CD1c-positive myeloid dendritic cell (primary cell): ENCODE results near the gene PGAP1.

Experiments
- DNase-seq: peaks from one replicate; pipeline ENCODE4 v3.0.0-alpha.2; 2016; ENCODE audit errors: extremely low spot score

PGAP1 gene

DNA sequence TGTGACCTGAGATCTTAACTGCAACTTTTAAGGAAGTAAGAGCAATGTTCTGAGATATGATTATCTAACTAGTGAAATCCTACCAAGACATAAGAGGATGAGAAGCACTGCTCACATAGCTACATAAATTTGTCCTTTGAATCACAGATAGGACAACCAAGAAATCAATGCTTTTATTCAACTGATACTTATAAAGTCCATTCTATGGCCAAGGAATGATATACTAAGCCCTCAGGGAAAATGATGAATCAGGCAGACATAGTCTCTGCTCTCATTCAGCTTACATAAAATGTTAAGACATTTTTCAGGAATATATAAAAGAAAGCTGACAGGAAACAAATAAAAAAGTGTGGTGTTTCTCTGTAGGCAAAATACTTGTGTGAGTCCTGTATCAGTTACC is 39.1 kb downstream of the PGAP1 start:
- no peak for DNase-seq

DNA sequence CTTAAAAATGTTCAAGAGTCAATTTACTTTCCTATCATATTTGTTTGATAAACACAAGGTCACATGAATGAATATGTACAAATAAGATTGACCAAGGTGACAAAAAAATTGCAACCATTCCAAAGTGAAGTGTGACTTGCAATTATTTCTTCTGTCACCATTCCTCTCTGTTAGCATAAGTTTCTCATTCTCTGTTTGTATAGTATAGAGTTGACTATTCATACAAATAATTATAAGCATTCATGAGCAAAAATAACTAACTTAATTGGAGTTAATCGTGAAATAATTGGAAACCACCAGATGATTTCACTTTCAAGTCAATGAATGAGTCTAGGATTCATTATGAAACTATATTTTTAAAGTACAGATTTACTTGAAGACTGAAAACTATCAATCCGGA is 42.1 kb downstream of the PGAP1 start:
- no peak for DNase-seq

DNA sequence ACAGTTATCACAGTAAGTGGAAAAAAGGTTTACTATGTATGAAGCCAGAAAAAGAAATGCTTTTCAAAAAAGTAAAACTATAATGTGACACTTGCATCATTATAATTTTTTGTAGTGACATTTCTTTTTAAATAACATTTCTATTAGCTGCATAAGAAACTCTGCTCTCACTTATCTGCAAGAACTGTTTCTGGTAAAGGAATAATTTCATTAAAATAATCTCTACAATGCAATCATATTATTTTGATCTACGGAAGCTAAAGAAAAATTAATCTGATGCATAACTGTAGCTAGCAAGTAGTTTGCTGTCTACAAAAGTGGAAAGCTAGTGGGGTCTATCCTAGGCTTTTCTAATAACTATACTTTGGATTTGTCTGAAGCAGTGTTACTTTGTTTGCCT is 50.1 kb downstream of the PGAP1 start:
- DNase-seq, result no peak

DNA sequence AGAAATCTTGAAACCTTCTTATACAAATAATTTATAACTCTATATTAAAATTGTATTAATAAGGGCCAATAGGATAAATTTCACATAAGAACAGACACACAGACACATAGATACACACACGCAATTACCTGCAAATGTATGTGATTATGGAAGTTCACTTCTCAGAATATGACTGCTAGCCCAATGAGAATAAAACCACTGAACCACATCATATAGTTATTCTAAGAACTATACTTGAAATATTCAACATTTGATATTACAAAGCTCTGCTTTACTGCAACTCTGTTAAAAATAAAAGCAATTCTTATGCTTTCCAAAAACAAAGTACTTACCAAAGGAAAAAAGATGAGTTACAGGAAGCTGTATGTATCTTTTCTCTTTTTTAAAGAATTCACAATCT is 51.1 kb downstream of the PGAP1 start:
- DNase-seq, result no peak

DNA sequence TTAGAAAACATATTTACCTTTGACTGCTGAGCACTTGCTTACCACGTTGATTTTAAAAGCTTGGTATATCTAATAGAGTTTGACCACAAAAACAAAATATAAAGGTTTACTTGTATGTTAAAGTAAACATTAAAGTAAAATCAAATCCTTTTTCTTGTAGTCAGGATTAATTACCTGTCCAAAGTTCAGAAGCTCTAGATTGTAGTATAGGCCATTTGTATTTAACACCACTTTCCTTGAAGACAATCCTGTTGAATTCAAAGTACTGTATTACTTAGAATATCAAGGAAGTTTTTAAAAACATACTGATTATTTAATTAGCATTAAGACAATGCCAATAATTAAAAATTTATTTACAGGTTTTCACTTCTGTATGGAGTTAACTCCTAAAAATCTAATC is 53.0 kb downstream of the PGAP1 start:
- DNase-seq, result no peak

DNA sequence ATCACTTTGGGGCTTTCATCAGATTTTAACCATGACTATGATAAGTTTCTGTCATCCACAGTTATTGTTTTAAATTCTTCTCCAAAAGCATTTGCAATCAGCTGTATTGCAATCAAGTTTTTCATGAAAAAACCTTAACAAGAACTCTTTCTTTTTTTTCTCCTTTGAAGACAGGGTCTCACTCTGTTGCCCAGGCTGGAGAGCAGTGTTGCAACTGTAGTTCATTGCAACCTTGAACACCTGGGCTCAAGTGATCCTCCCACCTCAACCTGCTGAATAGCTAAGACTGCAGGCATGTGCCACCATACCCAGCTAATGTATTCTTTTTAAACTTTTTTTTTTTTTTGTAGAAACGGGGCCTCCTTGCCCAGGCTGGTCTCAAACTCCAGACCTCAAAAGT is 71.9 kb downstream of the PGAP1 start:
- no peak for DNase-seq

DNA sequence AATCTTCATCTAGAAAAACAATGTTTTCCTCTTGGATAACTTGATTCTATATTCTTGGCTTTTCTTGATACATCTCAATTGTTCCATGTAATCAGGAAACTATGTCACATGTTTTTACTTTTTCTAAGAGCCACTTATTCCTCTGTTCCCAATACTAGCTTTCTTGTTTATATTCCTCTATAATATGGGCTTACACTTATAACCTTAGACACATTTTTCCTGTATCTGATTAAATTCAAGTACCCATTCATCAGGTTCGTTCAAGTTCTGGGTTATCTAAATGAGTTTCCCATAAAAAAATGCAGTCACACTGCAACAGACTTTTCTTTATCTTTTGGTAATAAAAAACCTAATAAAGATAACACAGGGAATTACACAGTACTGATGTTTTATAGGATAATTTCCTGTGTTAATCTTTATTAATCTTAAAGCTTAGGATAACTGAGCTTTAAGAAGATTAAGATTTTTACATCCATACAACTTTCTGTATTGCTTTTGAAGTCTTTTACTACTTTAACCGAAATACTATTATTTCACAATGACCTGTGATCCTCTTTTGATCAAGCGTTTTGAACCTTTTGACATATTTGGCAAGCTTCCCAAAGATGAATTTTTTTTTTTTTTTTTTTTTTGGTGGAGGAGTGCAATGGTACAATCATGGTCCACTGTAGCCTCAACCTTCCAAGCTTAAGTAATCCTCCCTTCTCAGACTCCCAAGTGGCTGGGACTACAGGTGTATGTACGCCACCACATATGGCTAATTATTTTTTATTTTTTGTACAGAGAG is 73.0 kb downstream of the PGAP1 start:
- no peak for DNase-seq

DNA sequence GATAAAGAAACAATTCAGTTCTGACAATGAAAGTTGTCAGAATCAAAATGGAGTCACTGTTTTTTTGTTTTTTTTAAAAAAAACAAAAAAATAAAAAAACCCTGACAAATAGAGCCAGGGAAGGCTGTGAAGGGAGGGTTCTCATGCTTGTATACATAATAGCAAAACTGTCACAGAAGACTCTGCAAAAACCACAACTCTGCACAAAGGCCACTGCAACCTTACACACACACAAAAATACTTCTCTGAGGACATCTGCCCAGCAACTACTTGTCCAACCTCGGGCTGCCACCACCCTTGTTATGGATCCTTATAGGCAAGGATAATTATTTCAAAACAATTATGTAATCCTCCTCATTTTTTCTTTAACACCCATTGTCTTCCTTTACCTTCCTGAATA is 75.4 kb downstream of the PGAP1 start:
- no peak for DNase-seq

DNA sequence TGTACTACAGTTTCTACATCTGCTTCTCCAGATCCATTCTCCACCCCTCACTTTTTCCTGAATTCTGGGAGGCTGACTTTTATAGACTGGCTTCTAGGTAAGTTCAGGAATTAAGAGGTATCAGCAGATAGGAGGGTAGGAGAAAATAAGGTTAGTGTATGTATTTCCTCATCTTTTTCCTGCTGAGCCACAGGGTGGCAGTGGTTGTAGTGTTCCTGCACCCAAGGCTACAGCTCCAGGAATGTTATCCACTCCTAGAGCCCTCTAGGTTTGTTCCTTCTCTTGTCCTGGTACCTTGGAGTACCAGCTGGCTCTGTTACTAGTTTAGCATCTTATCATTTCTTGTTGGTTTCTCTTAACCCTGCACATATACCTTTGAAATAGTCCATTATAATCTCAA is 76.6 kb downstream of the PGAP1 start:
- DNase-seq, result no peak

DNA sequence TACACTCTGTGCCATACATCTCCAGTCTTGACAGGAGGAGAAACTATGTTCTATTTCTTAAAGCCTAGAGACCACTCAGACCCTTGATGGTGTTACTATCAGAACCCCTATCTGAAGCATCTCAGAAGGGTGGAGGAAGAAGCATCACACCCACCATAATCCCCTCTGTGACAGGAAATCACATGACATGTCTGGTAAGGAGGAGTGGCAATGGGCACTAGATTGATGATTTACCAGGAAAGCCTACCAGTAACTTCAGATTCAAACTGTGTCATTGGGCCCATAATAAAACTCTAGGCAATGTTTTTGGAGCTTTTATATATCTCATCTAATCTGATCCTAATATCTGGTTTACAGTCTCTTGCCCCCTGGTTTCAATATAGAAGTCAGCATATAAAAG is 80.2 kb downstream of the PGAP1 start:
- DNase-seq, result no peak

DNA sequence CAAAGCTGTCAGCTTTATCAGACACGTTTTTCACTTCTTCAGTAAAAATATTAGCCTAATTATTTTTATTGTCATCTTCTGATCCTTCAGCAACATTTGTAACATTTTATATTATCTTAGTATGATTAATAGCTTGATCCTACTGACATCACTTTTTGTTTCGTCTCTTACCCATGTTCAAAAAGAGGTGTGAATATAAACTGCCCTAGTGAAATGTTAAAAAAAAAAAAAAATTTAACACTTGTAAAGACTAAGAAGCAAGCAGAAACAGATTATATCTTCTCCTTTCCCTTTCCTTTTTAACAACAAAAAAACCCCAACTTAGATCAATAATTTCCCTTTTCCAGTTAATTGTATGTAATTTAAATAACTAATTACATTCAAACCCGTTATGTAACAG is 81.1 kb downstream of the PGAP1 start:
- no peak for DNase-seq

DNA sequence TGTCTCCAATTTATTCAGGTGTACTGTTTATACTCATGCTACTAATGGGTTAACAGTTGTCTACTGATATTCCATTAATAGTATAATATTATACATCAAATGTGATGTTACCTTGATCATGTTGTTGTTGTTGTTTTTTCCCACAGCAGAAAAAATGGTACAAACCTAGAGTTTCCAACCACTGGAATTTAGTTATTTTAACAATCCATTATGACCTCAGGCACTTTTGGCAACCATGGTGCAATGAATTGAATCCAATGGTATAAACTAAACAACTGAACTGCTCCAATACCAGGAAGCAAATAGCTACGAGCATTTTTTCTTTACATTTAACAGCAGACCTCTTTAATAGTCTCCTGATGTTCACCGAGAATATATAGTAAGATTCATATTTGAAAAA is 86.3 kb downstream of the PGAP1 start:
- DNase-seq, result no peak

DNA sequence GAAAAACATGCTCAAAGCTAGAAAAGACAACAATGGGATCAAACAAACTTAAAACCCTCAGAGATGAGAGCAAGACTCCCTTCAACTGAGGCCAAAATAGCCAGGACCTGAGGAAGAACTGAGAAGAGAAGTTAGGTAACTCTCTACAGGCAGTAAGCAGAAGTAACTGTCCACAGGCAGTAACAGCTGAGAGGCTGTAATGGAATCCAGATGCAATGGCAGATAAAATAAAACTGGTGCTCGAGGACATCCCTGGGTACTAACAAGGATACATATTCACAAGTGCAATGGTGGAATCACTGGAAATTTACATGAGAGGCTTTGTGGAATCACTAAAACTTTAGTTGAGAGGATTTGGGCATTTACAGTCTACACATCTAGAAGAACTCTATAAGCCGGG is 86.9 kb downstream of the PGAP1 start:
- no peak for DNase-seq

DNA sequence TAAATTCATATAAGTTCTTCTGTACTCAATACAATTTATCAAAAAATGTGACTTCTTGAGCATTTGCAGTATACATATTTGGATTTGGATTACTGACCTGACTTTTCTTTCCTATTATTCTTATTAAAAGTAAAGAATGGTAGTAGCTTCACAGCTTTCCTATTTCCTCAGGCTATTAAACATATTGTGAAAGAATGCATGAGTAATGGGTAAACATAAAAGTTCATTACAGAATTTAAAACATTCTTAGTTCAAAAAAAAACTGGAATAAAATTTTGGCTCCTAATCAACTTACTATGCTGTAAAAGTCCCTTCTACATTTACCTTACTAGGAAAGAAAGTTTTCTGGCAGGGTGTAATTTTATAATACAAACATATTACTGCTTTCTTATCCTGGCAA is 90.1 kb downstream of the PGAP1 start:
- DNase-seq, result no peak

DNA sequence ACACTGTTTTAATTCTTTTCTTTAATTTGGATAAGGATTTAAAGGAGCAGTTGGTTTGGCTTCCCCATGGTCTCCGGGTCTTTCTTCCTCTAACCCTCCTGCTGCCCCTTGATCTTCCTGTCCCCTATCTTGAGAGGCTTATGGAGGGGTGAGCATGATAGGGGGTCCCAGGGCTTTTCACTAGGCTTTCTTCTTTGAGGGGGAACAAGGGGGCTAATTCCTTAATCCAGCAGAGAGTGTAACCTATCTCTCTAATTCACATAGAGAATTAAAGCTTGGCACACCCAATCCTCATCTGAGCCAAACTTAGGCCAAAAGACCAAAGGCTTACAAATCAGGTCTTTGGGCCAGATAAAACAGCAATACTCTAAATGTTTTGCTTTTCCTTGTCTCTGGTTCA is 95.8 kb downstream of the PGAP1 start:
- no peak for DNase-seq

DNA sequence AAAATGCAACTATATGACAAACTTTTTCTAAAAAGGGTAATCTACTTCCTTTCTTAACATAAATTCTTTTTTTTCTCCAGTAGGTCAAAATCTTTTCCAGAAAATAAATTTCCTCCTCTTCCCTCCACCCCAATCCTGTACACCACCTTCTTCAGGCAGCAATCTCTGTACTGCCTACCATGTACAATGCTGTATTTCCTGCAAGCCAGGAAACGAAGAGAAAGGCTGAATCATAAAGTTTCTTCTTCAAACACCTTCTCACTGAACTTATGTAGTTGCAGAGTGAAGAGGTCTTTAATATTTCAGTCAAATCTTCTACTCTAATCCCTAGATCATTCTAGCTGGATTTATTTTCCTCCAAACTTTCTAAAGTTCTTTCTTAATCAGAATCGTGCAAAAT is 99.2 kb downstream of the PGAP1 start:
- DNase-seq, result no peak

DNA sequence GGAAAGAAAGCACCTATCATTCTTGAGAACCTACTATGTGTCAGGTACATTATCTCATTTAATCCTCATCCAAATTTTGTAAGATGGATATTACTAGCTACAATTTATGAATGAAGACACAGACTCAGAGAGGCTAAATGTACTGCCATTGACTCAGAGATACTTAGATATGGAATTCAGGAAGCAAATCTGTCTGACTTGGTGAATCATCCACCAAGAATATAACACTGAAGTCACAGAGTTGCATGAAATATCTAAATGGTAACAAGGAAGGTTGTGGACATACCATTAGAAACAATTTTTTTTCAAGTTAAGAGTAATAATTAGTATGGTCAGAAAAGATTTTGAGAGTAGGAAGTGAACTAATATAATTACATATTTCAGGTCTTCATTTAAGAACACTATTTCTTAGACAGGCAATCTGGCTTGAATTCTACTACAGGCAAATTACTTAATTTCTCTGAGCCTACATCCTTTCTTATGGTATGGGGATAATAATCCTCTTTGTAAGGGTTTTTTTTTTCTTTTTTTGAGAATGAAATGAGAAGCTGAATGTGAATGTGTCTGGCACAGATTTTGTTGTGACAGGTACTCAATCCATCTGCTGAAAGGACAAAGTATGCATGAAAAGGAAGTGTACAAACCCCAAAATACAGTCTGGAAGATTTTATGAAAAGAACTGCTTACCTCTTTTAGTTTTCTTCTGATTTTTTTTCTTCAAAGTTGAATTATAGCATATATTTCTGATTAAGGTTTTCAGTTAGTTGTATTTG is 102.6 kb downstream of the PGAP1 start:
- no peak for DNase-seq

DNA sequence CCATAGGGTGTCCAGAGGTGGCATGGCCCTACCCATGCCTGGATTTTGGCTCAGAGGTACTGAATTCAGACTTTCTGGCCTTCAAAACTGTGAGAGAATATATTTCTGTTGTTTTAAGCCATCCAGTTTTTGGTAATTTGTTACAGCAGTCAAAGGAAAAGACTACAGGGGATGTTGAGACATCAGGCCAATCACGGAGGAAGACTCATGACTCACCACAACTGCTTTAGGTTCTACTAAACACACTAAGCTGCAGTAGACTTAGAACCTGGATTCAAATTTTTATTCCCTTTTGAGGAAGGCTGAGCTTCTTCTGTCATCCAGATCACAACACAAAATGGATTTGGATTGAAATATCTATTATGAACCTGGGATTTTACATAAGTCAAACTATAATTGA is 105.3 kb downstream of the PGAP1 start:
- DNase-seq, result no peak

DNA sequence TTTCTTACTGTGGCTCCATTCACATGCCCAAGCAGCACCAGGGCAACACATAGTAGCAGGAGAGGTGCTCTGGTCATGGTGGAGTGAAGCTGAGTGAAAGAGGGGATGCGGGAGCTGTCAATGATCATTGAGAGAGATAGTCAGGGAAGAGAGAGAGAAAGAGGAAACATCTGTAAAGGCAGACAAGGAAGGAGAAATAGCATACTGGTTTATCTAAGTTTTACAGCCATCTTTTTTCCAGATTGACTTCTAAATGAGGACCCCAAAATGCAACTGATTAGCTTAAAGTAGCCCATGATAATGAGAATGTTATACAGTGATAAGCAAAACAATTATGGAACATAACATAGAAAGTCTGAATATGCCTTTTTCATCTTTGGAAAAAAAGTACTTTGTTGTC is 117.2 kb downstream of the PGAP1 start, which contains the start of gene C2orf66:
TSS of gene C2orf66 (minus strand) at position 96 of the 400 bp plus-strand sequence. CDS start at position 77, 19 bp downstream.
- DNase-seq, result no peak

DNA sequence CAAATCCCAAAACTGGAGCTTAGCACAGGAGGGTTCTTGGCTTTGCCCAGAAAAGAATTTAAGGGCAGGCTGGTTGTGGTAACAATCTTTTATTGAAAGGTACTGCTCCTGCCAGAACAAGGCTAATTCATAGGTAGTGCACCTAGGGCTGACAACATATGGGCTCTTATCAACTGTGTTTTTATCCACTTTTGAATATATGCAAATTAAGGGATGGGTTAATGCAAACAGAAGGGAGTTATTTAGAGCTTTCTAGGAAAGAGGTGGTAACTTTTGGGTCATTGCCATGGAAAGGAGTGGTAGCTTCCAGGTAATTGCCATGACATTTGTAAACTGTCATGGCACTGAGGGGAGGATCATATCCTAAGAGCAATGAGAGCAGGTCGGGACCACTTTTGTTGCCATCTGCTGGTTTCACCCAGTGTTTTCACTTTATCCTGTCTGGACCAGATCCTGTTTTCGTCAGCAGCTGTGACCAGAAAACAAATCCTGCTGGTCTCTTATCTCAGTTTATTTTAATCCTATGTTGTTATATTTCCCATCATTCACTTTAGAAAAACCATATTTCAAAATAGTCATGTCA is 118.3 kb downstream of the PGAP1 start:
- DNase-seq, result no peak

DNA sequence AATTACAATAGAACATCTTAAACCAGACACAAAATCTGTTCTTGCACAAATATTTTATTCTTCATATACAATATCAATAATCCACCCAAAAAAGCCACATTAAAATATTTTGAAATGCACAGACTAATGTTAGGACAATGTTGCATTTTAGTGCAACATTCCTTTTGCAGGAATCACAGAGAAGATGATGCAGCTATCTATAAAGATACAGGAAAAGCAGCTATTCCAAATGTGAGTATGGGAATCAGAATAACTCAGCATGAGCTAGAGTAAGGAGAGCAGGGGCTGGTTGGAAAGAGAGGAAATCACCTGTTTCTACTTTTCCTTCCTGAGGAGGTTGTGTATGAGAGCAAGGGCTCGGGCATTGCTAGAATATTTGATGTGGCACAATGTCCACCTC is 122.1 kb downstream of the PGAP1 start:
- DNase-seq, result no peak

DNA sequence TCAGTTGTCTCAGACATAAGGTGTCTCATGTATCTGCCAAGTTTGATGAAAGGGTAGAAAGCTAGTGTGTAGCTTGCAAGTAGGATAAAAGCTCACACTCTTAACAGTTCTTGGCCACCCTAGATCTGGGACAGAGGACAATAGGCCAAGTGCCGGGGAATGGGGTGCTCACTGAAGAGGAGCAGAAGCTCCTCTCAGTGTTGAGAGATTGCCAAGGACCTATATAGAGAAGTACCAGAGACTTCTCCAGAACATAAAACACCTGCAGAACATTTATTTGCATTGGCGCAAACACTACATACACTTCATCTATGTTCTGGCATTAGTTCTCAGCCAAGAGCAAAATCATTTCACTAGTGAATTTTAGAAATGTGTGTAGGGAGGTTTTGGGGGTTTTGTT is 124.1 kb downstream of the PGAP1 start:
- no peak for DNase-seq

DNA sequence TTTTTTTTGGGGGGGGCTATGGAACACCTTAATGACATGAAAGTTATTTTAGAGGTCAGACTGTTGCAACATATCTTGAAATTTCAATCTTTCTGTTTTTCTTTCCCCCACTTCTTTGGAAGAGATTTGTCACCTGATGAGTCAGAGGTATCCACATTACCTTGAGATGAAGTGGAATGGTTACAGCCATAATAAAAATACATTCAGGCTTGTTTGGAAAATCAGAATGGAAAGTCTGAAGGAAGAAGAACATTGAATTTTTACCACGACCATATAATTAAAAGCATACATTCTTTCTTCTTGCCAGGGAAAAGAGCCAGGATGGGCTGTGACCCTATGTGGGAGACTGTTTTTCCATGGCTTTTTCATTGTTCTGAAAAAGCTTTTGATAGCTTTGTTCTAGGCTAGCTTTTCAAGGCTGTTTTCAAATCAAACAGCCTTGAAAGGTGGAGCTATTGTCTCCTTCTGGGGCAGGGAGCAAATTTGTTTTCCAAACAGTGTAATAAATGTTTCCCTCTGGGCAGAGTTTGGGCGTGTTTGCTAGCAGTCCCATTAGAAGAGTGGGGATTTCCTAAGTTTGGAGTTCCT is 124.7 kb downstream of the PGAP1 start:
- DNase-seq, result no peak
